Skeletal muscle cell (primary cell): ENCODE results near the gene JPH3.
A peak's percentile ranks its signal among the peaks of the same experiment; 100 is the strongest.
"Not testable (repeated sequence)": the region's sequence is repeated elsewhere in the genome, so short reads cannot be mapped to it uniquely, and the experiment has no call there.

Source experiments
- DNase-seq: peaks from one replicate; pipeline ENCODE4 v3.0.0-alpha.2; 2010; ENCODE audit warnings: low read depth
- H3K4me3 ChIP-seq: 2 replicates; pipeline ENCODE4 v1.5.1; 2011; ENCODE audit warnings: low read depth, mild to moderate bottlenecking, control low read depth, low read length, moderate library complexity

Gene JPH3

GRCh38 chr16:87722590-87723225, 120.4 kb downstream of the JPH3 start:
- H3K4me3 ChIP-seq = no peak overlapping the region
- DNase-seq = no peak

DNA sequence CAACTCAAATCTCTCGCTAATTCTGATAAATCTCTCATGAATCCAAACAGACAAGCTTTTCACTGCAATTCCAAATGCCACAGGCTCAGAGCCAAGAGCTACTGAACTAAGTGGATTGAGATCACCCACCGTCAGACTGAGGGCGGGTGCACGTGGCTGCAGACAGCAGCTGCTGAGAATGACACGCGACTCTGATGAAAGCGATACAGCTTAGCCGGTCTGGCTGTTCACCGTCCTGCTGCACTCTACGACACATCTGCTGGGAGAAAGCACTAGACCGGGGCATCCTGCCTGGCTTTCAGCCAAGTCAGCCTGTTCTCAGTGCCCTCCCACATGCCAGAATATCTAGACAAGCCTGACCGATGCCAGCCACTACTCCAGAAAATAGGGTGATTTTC, 120.9 kb downstream of the JPH3 start:
- peak; percentile 85 for DNase-seq
- no peak overlapping the region for H3K4me3 ChIP-seq

GRCh38 chr16:87724490-87725291, 122.4 kb downstream of the JPH3 start:
- DNase-seq = no peak
- no peak overlapping the region for H3K4me3 ChIP-seq

- H3K4me3 ChIP-seq = no peak overlapping the region
- peak; percentile 58 for DNase-seq
Measured at GRCh38 chr16:87725596-87726235, 123.4 kb downstream of the JPH3 start.

DNA sequence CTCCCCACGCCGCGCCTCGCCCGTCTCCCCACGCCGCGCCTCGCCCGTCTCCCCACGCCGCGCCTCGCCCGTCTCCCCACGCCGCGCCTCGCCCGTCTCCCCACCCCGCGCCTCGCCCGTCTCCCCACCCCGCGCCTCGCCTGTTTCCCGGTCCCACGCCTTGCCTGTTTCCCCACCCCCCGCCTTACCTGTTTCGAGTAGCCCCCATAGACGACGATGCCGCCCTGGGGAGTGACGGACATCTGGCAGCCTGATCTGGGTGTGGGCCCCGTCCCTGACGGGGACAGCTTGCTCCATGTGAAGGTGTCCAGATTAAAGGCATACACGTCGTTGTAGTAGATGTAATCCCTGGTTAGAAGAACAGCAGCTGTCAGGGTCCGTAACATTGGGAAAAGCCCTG, 124.3 kb downstream of the JPH3 start:
- H3K4me3 ChIP-seq, DNase-seq: not testable (repeated sequence)

DNA sequence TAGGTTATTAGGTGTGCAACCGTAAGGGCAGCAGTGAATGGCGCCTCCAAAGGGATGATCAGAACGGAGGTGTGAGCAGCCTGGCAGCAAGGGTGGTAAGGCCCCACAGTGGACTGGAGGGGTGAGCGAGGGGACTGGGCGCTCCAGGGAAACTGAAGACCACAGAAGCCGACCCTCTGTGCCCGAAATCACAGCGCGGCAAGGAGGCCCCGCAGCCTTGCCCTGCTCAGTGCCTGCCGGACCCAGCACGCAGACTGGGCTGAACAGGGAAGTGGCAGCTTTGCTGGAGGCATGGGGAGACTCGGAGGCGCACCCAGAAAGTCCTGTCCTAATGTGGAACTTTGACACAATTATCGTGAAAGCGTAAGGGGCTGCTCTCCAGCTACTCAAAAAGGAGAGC, 125.0 kb downstream of the JPH3 start:
- no peak for DNase-seq
- no peak overlapping the region for H3K4me3 ChIP-seq

GRCh38 chr16:87728026-87728425, 125.7 kb downstream of the JPH3 start:
- H3K4me3 ChIP-seq = no peak overlapping the region
- no peak for DNase-seq

DNA sequence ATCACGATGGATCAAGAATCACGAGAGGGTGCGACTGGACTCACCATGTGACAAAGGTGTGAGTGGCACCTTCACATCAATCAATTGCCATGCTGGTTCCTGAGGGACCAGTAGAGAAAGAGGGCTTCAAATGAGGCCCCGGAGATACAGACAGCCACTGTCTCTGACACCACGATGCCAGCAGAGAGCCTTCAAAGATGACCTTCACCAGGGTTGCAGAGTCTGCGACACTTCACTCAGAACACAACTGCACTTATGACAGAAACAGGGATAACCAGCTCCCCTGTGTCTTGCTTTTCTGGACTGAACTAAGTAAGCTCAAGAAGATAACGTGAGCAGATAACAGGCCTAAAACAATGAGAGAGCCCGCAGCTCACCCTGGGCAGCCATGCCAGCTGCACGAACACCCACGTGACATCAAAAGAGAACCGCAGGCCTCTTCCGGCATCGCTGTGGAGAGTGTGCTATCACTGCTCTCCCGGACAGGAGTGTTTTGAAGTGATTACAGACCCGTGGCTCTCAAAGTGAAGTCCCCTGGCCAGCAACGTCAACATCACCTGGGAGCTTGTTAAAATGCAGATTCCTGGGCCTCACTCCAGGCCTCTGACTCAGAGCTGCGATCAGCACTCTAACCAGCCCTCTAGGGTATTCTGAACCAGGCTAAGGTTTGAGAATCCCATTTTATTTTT, 127.1 kb downstream of the JPH3 start:
- DNase-seq = no peak
- H3K4me3 ChIP-seq = no peak overlapping the region

- H3K4me3 ChIP-seq = no peak overlapping the region
- DNase-seq = no peak
Measured at GRCh38 chr16:87731607-87732006, 129.3 kb downstream of the JPH3 start.

GRCh38 chr16:87733190-87733589, 130.9 kb downstream of the JPH3 start:
- DNase-seq = no peak
- H3K4me3 ChIP-seq = no peak overlapping the region

- no peak for DNase-seq
- H3K4me3 ChIP-seq = no peak overlapping the region
Measured at GRCh38 chr16:87734644-87735043, 132.3 kb downstream of the JPH3 start.

- H3K4me3 ChIP-seq = no peak overlapping the region
- no peak for DNase-seq
Measured at GRCh38 chr16:87735270-87736007, 133.1 kb downstream of the JPH3 start.

GRCh38 chr16:87736008-87736382, 133.7 kb downstream of the JPH3 start:
- DNase-seq = no peak

DNA sequence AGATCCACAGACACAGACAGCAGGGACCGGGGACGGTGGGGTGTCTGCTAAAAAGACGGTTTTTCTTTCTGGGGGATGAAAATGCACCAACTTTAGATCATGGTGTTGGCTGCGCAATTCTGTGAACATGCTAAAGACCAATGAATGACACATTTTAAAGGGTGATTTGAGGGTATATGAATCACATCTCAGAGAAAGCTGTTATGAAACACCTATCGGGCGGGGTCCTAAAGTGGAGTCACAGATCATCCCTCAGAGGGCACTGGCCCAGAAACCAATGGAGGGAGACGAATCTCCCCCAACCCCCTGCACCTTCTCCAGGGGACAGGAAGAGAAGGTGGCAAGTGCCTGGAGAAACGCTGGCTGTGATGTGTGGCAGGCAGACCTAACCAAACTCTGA, 137.5 kb downstream of the JPH3 start:
- DNase-seq = no peak
- no peak overlapping the region for H3K4me3 ChIP-seq

More at GRCh38 chr16:87736008-87736382, 133.7 kb downstream of the JPH3 start:
- H3K4me3 ChIP-seq = no peak overlapping the region

GRCh38 chr16:87740441-87740840, 138.1 kb downstream of the JPH3 start:
- H3K4me3 ChIP-seq = no peak overlapping the region
- DNase-seq = no peak

DNA sequence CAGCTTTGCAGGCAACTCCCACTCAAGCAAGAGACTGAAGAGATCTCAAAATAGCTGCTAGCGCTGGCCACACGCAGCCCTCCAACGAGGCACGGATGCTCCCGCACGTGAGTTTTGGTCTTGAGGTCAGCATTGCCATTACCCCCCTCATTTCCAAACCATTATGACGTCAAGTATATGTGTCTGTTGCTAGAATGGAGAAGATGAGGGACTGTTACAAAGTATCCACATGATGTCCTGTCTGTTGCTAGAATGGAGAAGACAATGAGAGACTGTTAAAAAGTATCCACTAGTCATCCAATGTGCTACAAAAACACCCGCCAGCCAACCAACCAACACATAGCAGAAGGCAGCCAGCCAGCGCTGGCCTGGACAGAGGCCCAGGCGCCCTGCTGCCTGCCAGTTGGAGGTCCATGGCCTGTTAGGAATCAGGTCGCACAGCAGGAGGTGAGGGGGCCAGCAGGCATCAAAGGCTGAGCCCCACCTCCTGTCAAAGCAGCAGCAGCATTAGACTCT, 138.7 kb downstream of the JPH3 start:
- no peak for DNase-seq
- no peak overlapping the region for H3K4me3 ChIP-seq

DNA sequence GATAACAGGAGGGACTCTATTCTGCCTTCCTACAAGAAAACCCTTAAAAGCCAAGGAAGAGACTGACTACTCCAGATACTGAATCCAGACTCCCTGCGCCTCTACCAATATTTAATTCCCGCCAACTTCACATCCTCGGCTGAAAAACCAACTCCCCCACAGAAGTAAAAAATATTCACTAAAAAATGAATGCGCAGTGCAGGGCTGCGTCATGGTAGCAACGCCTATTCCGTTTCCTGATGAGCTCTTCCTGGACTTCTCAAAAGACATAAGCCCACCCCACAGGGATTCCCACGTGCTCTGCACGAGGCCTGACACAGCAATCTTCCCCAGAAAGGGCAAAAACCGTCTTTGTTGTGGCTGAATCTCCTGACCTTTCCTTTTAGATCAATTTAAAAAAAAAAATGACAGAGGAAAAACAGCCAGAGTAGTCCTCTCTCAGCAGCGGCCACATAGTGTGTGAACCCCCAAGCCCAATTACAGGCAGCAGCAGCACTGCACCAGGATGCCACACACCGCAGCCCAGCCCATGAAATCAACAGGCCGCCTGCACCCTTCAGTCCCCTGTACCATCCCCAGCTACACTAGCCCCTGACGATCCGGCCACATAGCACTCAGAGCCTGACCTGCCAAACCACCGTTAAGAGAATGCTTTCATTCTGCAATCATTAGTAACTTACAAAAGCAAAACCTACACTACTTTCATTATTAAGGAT, 139.6 kb downstream of the JPH3 start:
- DNase-seq = no peak
- no peak overlapping the region for H3K4me3 ChIP-seq

DNA sequence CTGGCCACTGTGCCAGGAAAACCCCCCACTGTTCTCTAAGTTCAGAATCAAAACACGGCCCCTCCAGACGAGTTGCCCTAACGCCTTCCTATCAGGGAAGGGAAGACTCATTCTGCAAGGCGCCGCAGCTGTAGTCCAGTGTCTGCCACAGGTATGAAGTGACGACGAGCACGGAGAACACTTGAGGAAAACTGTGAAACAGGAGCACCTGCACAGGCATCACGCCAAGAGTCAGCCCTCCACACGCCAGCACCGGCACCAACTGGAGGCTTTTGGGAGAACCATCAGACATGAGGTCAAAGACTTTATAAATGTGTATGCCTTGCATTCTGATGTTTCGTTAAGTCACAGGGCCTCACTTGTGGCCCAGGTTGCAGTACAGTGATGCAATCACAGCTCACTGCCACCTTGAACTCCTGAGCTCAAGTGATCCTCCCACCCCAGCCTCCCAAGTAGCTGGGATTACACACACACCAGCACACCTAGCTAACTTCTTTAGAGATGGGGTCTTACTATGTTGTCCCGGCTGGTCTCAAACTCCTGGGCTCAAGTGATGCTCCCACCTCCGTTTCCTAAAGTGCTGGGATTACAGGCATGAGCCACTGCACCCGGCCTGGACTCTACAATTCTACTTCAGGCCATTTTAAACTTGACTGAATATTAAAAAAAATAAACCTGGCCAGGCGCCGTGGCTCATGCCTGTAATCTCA, 140.6 kb downstream of the JPH3 start:
- DNase-seq = no peak
- H3K4me3 ChIP-seq = no peak overlapping the region
